ENCODE results near the gene SRR.

SRR gene

DNA sequence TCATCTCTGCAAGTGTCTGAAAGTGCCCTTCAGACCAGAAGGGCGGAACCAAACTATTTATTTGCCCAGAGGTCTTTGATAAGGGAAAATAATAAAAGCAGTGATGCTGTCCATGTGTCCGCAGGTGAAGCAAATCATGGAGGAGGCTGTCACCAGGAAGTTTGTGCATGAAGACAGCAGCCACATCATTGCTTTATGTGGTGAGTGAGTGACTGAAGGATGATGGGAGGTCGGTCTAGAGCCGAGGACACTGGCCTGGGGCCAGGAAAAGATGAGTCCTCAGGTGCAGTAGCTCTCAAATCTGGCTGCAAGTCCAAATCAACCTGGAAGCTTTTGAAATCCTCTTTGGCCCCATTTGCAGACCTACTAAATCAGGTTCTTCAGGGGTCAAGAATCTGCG lies 39.7 kb downstream of the SRR start:
- no peak for TF ChIP-seq EZH2phosphoT487 (IDR thresholded peaks at IDR 0.05; ENCODE audit: borderline replicate concordance)
- no peak for TF ChIP-seq CTCF (conservative IDR thresholded peaks at IDR 0.05; ENCODE audit: low read length)
- H3K36me3 ChIP-seq (ENCODE audit: insufficient read depth, low read length) = peaks cover 3% of the 10 kb centered on the region; the same call in 1 of the 2 replicates
- H3K27me3 ChIP-seq (ENCODE audit: insufficient read depth, low read length, poor library complexity, severe bottlenecking) = no peaks in the 10 kb centered on the region
- no peak overlapping the region for H3K4me2 ChIP-seq (ENCODE audit: low read depth, low read length, poor library complexity, severe bottlenecking)
- peaks cover 4% of the 10 kb centered on the region; the same call in 1 of the 2 replicates for H3K79me2 ChIP-seq (ENCODE audit: insufficient read depth, low read length)
- no peak overlapping the region for H2AFZ ChIP-seq (ENCODE audit: low read length)
- H4K20me1 ChIP-seq (ENCODE audit: insufficient read depth, low read length, poor library complexity, severe bottlenecking) = peaks cover 2% of the 10 kb centered on the region
- no peaks in the 10 kb centered on the region for H3K9me2 ChIP-seq (replicated peaks; ENCODE audit: low read depth, low read length)
- H3F3A ChIP-seq (ENCODE audit: low read depth) = no peaks in the 10 kb centered on the region
- H3K9me3 ChIP-seq (ENCODE audit: insufficient read depth, low read depth, low read length) = no peaks in the 10 kb centered on the region
- H3K9ac ChIP-seq (ENCODE audit: low read depth, low read length, poor library complexity, severe bottlenecking) = no peak overlapping the region
- peaks cover 2% of the 10 kb centered on the region for H3K4me1 ChIP-seq (ENCODE audit: insufficient read depth, low read length, poor library complexity, severe bottlenecking)
- H3K4me3 ChIP-seq (ENCODE audit: low read length, poor library complexity, severe bottlenecking) = no peak overlapping the region

DNA sequence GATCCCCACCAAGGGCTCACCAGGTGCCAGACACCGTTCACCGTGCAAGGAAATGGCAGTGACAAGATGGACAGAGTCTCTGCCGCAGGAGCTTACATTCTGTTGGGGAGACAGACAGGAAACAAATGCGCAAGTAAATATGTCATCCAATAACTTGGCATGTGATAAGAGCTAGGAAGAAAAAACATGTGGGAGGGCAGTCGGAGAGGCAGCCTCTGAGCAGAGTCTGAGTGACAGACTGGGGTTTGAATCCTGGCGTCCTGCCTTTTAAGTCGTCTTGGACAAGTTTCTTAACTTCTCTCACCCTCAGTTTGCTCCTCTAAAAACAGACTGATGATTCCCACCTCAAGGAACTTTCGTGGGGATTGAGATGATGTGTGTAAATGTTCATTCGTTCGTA lies 40.8 kb downstream of the SRR start:
- Histone ChIP-seq H4K20me1 (ENCODE audit: insufficient read depth, low read length, poor library complexity, severe bottlenecking) (no peaks in the 10 kb centered on the region), H2AFZ (ENCODE audit: low read length) (no peak overlapping the region), H3K4me3 (ENCODE audit: low read length, poor library complexity, severe bottlenecking) (no peak overlapping the region), H3K79me2 (ENCODE audit: insufficient read depth, low read length) (no peaks in the 10 kb centered on the region), H3K4me2 (ENCODE audit: low read depth, low read length, poor library complexity, severe bottlenecking) (no peak overlapping the region), H3K9ac (ENCODE audit: low read depth, low read length, poor library complexity, severe bottlenecking) (no peak overlapping the region), H3K9me2 (replicated peaks; ENCODE audit: low read depth, low read length) (no peaks in the 10 kb centered on the region), H3K9me3 (ENCODE audit: insufficient read depth, low read depth, low read length) (no peaks in the 10 kb centered on the region), H3K36me3 (ENCODE audit: insufficient read depth, low read length) (peaks cover 3% of the 10 kb centered on the region; the same call in 1 of the 2 replicates), H3F3A (ENCODE audit: low read depth) (no peaks in the 10 kb centered on the region), H3K4me1 (ENCODE audit: insufficient read depth, low read length, poor library complexity, severe bottlenecking) (no peaks in the 10 kb centered on the region), H3K27me3 (ENCODE audit: insufficient read depth, low read length, poor library complexity, severe bottlenecking) (no peaks in the 10 kb centered on the region)
- TF ChIP-seq EZH2phosphoT487 (IDR thresholded peaks at IDR 0.05; ENCODE audit: borderline replicate concordance) = no peak
- TF ChIP-seq CTCF (conservative IDR thresholded peaks at IDR 0.05; ENCODE audit: low read length) = no peak

DNA sequence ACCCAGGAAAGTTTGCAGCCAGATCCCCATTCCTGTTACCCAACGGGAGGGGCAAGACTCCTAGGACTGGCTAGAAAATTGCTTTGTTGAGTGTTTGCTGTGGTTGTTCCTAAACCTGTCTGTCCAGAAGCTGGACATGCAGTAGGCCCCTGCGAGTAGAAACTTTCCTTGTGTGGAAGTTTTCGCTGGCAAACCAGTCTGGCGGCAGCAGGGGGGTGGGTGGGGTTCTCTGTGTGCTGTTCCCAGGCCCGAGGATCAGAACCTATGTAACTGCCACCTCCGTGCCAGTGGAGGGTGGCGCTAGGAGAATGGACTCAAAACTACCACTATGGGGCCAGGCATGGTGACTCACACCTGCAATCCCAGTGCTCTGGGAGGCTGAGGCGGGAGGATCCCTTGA lies 42.7 kb downstream of the SRR start:
- Histone ChIP-seq H3K36me3 (ENCODE audit: insufficient read depth, low read length) (peaks cover 3% of the 10 kb centered on the region; the same call in 1 of the 2 replicates), H3K4me3 (ENCODE audit: low read length, poor library complexity, severe bottlenecking) (no peak overlapping the region), H3K4me1 (ENCODE audit: insufficient read depth, low read length, poor library complexity, severe bottlenecking) (no peaks in the 10 kb centered on the region), H3K4me2 (ENCODE audit: low read depth, low read length, poor library complexity, severe bottlenecking) (no peak overlapping the region), H3K27me3 (ENCODE audit: insufficient read depth, low read length, poor library complexity, severe bottlenecking) (no peaks in the 10 kb centered on the region), H3K79me2 (ENCODE audit: insufficient read depth, low read length) (no peaks in the 10 kb centered on the region), H3K9me3 (ENCODE audit: insufficient read depth, low read depth, low read length) (no peaks in the 10 kb centered on the region), H3K9ac (ENCODE audit: low read depth, low read length, poor library complexity, severe bottlenecking) (no peak overlapping the region), H3K9me2 (replicated peaks; ENCODE audit: low read depth, low read length) (no peaks in the 10 kb centered on the region), H4K20me1 (ENCODE audit: insufficient read depth, low read length, poor library complexity, severe bottlenecking) (no peaks in the 10 kb centered on the region), H3F3A (ENCODE audit: low read depth) (no peaks in the 10 kb centered on the region), H2AFZ (ENCODE audit: low read length) (no peak overlapping the region)
- TF ChIP-seq EZH2phosphoT487 (IDR thresholded peaks at IDR 0.05; ENCODE audit: borderline replicate concordance) = no peak
- no peak for TF ChIP-seq CTCF (conservative IDR thresholded peaks at IDR 0.05; ENCODE audit: low read length)

Measured in Loucy (cell line).